Gastrocnemius medialis (tissue), 4 donors: Measurements from ENCODE around the gene HDAC4.

Experiments
- CTCF ChIP-seq, 5 experiments: fragments of 450-650 bp in 3 of 5; fragments of 200-600 bp in 2 of 5; sonication (generic) in 2 of 5; IDR thresholded peaks in 4 of 5; conservative IDR thresholded peaks in 1 of 5; 1 replicate in 4 of 5; 2 replicates in 1 of 5; pipeline ENCODE4 v1.5.1; 2016 to 2019; ENCODE audit warnings: antibody characterized with exemption in 5 of 5, mild to moderate bottlenecking in 3 of 5, moderate library complexity in 3 of 5
- POLR2A ChIP-seq, 2 donors: fragments of 450-650 bp; IDR thresholded peaks; one replicate each; pipeline ENCODE4 v1.6.1; 2017; ENCODE audit warnings: antibody characterized with exemption in 2 of 2, mild to moderate bottlenecking in 2 of 2, moderate library complexity in 2 of 2

- TF ChIP-seq CTCF (IDR thresholded peaks at IDR 0.05 in 4 of 5, conservative IDR thresholded peaks at IDR 0.05 in 1 of 5) (no peak), POLR2A (IDR thresholded peaks at IDR 0.05) (peak in 1 of 2 donors; percentile 8)
Observed at GRCh38 chr2:239256350-239256743, 144.5 kb downstream of the HDAC4 start.
